Esophagus muscularis mucosa (tissue), 4 donors: ENCODE measurements around the gene SEMA4B. TPM values are rescaled to one million over a fixed set of nuclear protein-coding genes. Genes with fewer than 3 reads are reported as not detected.
"Not testable (repeated sequence)": the region's sequence is repeated elsewhere in the genome, so short reads cannot be mapped to it uniquely, and the experiment has no call there.

Experiments used
- DNase-seq: peaks from one replicate; pipeline ENCODE4 v3.0.0-alpha.2; 2017; ENCODE audit errors: extremely low spot score
- H3K27ac ChIP-seq, 4 donors: fragments of 200-600 bp; sonication (generic); replicated peaks in 1 of 4; 1 replicate in 3 of 4; 2 replicates in 1 of 4; pipeline ENCODE4 v1.5.1; 2016 to 2019; ENCODE audit warnings: mild to moderate bottlenecking in 1 of 4
- H3K27me3 ChIP-seq, 4 donors: fragments of 200-600 bp; sonication (generic); one replicate each; pipeline versions ENCODE4 v1.5.1 to v1.6.0; 2016 to 2019
- H3K36me3 ChIP-seq, 4 donors: fragments of 200-600 bp; sonication (generic); one replicate each; pipeline ENCODE4 v1.5.1; 2016 to 2019
- H3K4me1 ChIP-seq, 4 donors: fragments of 200-600 bp; sonication (generic); one replicate each; pipeline ENCODE4 v1.5.1; 2016 to 2019
- H3K4me3 ChIP-seq, 4 donors: fragments of 200-600 bp; sonication (generic); 1 replicate in 2 of 4; 2 replicates in 2 of 4; pipeline ENCODE4 v1.5.1; 2016 to 2019; ENCODE audit warnings: mild to moderate bottlenecking in 4 of 4, moderate library complexity in 1 of 4
- H3K9me3 ChIP-seq, 4 donors: fragments of 200-600 bp; sonication (generic); 1 replicate in 3 of 4; 2 replicates in 1 of 4; pipeline ENCODE4 v1.5.1; 2016 to 2019
- CTCF ChIP-seq, 3 experiments: fragments of 200-600 bp in 2 of 3; fragments of 450-650 bp in 1 of 3; sonication (generic) in 2 of 3; IDR thresholded peaks; one replicate each; pipeline ENCODE4 v1.5.1; 2017 to 2019; ENCODE audit warnings: antibody characterized with exemption in 3 of 3, mild to moderate bottlenecking in 2 of 3, moderate library complexity in 1 of 3
- EP300 ChIP-seq: sonication (generic); formaldehyde crosslinking; IDR thresholded peaks from one replicate; pipeline ENCODE4 v1.6.1; 2017; ENCODE audit warnings: antibody characterized with exemption
- POLR2A ChIP-seq: fragments of 450-650 bp; IDR thresholded peaks from one replicate; pipeline ENCODE4 v1.6.1; 2017; ENCODE audit warnings: antibody characterized with exemption, moderate library complexity, mild to moderate bottlenecking, low read depth
- POLR2AphosphoS5 ChIP-seq, 2 donors: sonication (generic); formaldehyde crosslinking; IDR thresholded peaks; one replicate each; pipeline ENCODE4 v1.6.1; 2017; ENCODE audit warnings: antibody characterized with exemption in 2 of 2
- WGBS: methylation state at CpG from one replicate; pipeline ENCODE4 v1.1.5; 2018; 5-methylcytosine and 5-hydroxymethylcytosine counted together
- intact Hi-C: fragments of 100-400 bp; cut with DNase I; formaldehyde crosslinking; loops from one replicate; pipeline ENCODE4 v1.15.1; 2023
- total RNA-seq, 4 donors: library from RNA; depleted of rRNA; stranded (reverse); fragments of >200 nt; gene quantifications; one replicate each; pipeline versions ENCODE4 v1.1.0 to v1.2.1, GENCODE V29; 2016

The SEMA4B gene
- total RNA-seq, 4 donors from 2014 or later, result 30.7 to 68.3 (median 43.4) TPM

GRCh38 chr15:90259524-90259923, 58.4 kb downstream of the SEMA4B start:
- TF ChIP-seq CTCF (IDR thresholded peaks at IDR 0.05) (no peak), EP300 (no peak), POLR2AphosphoS5 (IDR thresholded peaks at IDR 0.05) (no peak), POLR2A (no peak)
- DNase-seq, result no peak

GRCh38 chr15:90260731-90261130, 59.6 kb downstream of the SEMA4B start:
- H3K36me3 ChIP-seq, result not testable (repeated sequence)
- WGBS, result 86% methylated on average over 6 of the region's 6 CpGs

More at GRCh38 chr15:90259524-90259923, 58.4 kb downstream of the SEMA4B start:
- H3K4me1 ChIP-seq, result peaks cover 3 to 5% (median 4%) of the 10 kb centered on the region in 4 donors
- no peak overlapping the region for H3K4me3 ChIP-seq
- no peak overlapping the region for H3K27ac ChIP-seq
- H3K36me3 ChIP-seq, result no peaks in the 10 kb centered on the region
- intact Hi-C loops, result no loop called here
- H3K27me3 ChIP-seq, result no peaks in the 10 kb centered on the region
- 90% methylated on average over 5 of the region's 5 CpGs for WGBS
- H3K9me3 ChIP-seq, result no peaks in the 10 kb centered on the region

GRCh38 chr15:90261811-90262210, 60.7 kb downstream of the SEMA4B start:
- no peaks in the 10 kb centered on the region for H3K9me3 ChIP-seq
- no peak overlapping the region for H3K4me3 ChIP-seq
- peaks cover 12 to 15% (median 14%) of the 10 kb centered on the region in 4 donors for H3K4me1 ChIP-seq
- TF ChIP-seq CTCF (IDR thresholded peaks at IDR 0.05) (no peak), POLR2AphosphoS5 (IDR thresholded peaks at IDR 0.05) (no peak), POLR2A (no peak), EP300 (no peak)
- H3K27ac ChIP-seq, result no peak overlapping the region
- DNase-seq, result no peak
- no peaks in the 10 kb centered on the region for H3K36me3 ChIP-seq
- H3K27me3 ChIP-seq, result no peaks in the 10 kb centered on the region
- WGBS, result 91% methylated on average over 5 of the region's 5 CpGs
- intact Hi-C loops, result no loop called here

More at GRCh38 chr15:90260731-90261130, 59.6 kb downstream of the SEMA4B start:
- H3K27ac ChIP-seq, DNase-seq, H3K27me3 ChIP-seq, intact Hi-C loops, H3K9me3 ChIP-seq, H3K4me3 ChIP-seq: not testable (repeated sequence)
- H3K4me1 ChIP-seq, result peaks cover 9 to 11% (median 10%) of the 10 kb centered on the region in 4 donors

- no peak for DNase-seq
Observed at GRCh38 chr15:90262426-90262825, 61.3 kb downstream of the SEMA4B start.

GRCh38 chr15:90264671-90265070, 63.5 kb downstream of the SEMA4B start:
- peaks cover 28 to 44% (median 43%) of the 10 kb centered on the region in 4 donors for H3K4me1 ChIP-seq
- H3K9me3 ChIP-seq, result no peaks in the 10 kb centered on the region
- 67% methylated on average over 3 of the region's 4 CpGs for WGBS
- no peaks in the 10 kb centered on the region for H3K27me3 ChIP-seq
- TF ChIP-seq CTCF (IDR thresholded peaks at IDR 0.05) (no peak), POLR2AphosphoS5 (IDR thresholded peaks at IDR 0.05) (no peak), POLR2A (no peak), EP300 (no peak)
- no peak for DNase-seq
- peak overlapping the region; percentile 75 to 86 (median 82) for H3K4me3 ChIP-seq
- intact Hi-C loops, result no loop called here
- H3K36me3 ChIP-seq, result peaks cover 0 to 18% (median 9%) of the 10 kb centered on the region in 4 donors
- peak overlapping the region; percentile 94 to 98 (median 97) for H3K27ac ChIP-seq

More at GRCh38 chr15:90262426-90262825, 61.3 kb downstream of the SEMA4B start:
- Histone ChIP-seq H3K36me3 (peaks cover 0 to under 1% (median 0%) of the 10 kb centered on the region in 4 donors), H3K27ac (no peak overlapping the region), H3K4me3 (no peak overlapping the region), H3K27me3 (no peaks in the 10 kb centered on the region), H3K9me3 (no peaks in the 10 kb centered on the region), H3K4me1 (peaks cover 18 to 21% (median 20%) of the 10 kb centered on the region in 4 donors)
- WGBS, result 91% methylated on average over 5 of the region's 5 CpGs
- intact Hi-C loops, result no loop called here
- TF ChIP-seq EP300 (no peak), CTCF (IDR thresholded peaks at IDR 0.05) (no peak), POLR2AphosphoS5 (IDR thresholded peaks at IDR 0.05) (no peak), POLR2A (no peak)
